ENCODE measurements around the gene NWD2.

The NWD2 gene

DNA sequence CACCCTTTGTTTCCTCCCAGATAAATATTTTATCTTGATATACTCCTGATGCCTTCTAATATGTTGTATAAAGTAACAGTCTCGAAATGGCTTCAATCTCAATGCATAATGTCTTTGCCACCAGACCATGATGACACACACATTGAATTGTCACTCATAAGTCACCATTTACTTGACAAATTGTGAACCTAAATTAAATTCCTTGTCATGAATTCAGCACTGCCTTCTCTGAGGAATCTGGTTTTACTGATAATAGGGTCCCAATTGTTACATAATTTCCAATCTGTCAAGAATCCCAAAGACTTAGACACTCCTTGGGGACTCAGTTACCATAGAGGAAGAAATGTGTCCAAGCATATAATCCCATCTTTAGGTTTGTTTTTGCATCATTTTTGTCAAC lies 82.3 kb downstream of the NWD2 start:
- TF ChIP-seq ZNF274 (IDR thresholded peaks at IDR 0.05; ENCODE audit: low read depth, low read length) = no peak
- no peak overlapping the region for H3K4me3 ChIP-seq (ENCODE audit: low read length)

- H3K4me3 ChIP-seq (ENCODE audit: low read length) = no peak overlapping the region
- TF ChIP-seq ZNF274 (IDR thresholded peaks at IDR 0.05; ENCODE audit: low read depth, low read length) = no peak
These were observed 94.4 kb downstream of the NWD2 start for GRCh38 chr4:37338972-37339371.

GRCh38 chr4:37358748-37359147 lies 114.2 kb downstream of the NWD2 start:
- TF ChIP-seq ZNF274 (IDR thresholded peaks at IDR 0.05; ENCODE audit: low read depth, low read length) = no peak
- H3K4me3 ChIP-seq (ENCODE audit: low read length) = no peak overlapping the region

DNA sequence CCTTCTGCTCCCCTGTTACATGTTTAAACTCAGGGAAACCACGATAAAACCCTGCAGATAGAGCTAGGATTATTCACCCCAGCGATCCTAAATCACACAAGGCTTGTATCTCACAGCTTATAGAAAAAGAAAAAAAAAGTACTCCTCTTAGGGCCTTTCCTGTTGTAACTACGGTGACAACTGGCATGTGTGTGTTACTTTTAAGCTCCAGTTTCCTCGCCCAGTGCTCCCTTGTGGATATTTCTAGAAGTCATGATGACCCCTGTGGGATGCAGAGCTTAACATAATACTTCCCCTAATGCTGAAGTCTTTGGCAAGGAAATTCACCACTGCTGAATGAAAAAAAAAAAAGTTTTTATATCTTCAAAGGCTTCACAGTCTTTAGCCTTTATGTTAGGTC lies 114.7 kb downstream of the NWD2 start:
- no peak for TF ChIP-seq ZNF274 (IDR thresholded peaks at IDR 0.05; ENCODE audit: low read depth, low read length)
- H3K4me3 ChIP-seq (ENCODE audit: low read length) = no peak overlapping the region

DNA sequence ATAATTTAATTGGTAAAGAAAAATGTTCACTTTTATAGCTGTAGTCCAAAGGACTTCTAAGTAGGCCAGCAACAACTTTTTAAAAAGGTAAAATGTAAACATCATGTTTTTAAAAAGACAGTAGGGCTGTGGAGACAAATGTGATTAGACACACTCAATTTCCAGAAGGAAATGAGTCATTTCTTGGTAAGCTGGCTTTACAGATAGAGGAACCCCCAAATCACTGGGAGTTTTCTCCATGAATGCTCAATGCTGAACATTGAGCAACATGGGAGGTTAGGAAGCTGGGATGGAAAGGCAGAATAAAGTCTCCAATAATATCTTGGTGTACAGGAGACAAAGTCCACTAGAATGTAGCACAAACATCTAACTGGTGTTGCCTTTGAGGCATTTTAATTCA lies 121.3 kb downstream of the NWD2 start:
- H3K4me3 ChIP-seq (ENCODE audit: low read length) = no peak overlapping the region
- no peak for TF ChIP-seq ZNF274 (IDR thresholded peaks at IDR 0.05; ENCODE audit: low read depth, low read length)

- H3K4me3 ChIP-seq (ENCODE audit: low read length) = no peak overlapping the region
- TF ChIP-seq ZNF274 (IDR thresholded peaks at IDR 0.05; ENCODE audit: low read depth, low read length) = no peak
These were observed 123.4 kb downstream of the NWD2 start for GRCh38 chr4:37367901-37368300.

DNA sequence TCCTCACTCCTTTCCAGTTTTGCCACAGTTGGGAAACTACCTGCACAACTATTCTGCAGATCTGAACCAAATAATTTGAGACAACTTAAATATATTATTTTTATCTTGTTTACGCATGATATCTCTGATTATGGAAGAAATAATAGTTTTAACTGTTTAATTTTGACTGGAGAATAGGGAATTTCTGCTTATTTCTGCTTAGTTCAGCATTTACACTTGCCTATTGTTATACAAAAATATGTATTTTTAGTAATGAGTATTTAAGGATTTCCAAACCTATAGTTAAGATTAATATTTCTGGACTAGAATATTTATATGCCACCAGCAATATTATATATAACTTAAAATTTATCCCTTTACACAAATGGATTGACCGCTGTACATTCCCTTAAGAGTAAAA lies 125.5 kb downstream of the NWD2 start:
- H3K4me3 ChIP-seq (ENCODE audit: low read length) = no peak overlapping the region
- no peak for TF ChIP-seq ZNF274 (IDR thresholded peaks at IDR 0.05; ENCODE audit: low read depth, low read length)

DNA sequence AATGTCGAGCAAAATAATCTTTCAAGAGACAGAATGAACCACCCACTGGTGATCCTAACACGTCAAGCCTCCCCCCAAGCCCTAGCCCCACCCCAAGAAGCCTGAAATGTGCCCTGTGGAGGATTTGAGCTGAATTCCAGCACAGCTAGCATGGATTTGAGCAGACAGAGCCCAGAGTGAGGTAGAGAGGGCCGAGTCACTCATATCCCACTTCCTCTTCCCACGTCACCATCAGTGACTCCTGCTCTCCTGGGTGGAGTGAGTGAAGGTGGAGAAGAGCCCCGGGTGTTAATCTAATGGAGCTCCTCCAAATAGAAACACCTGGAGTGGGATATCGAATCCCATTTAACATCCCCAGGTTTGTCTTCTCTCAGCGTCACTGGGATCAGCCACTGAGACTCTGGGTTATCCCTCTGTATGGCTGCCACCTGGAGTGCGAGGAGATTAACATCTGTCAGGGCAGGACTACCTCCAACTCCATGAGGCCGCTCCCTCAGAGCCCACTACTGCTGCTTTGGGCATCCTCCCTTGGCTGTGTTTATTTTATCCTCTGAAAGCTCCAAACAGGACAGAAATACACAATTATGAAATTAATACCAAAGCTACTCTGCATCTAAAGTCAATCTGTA lies 136.6 kb downstream of the NWD2 start:
- TF ChIP-seq ZNF274 (IDR thresholded peaks at IDR 0.05; ENCODE audit: low read depth, low read length) = no peak
- H3K4me3 ChIP-seq (ENCODE audit: low read length) = no peak overlapping the region

GRCh38 chr4:37383579-37384229 lies 139.2 kb downstream of the NWD2 start:
- H3K4me3 ChIP-seq (ENCODE audit: low read length) = no peak overlapping the region
- TF ChIP-seq ZNF274 (IDR thresholded peaks at IDR 0.05; ENCODE audit: low read depth, low read length) = no peak

GRCh38 chr4:37385424-37385823 lies 140.9 kb downstream of the NWD2 start:
- no peak for TF ChIP-seq ZNF274 (IDR thresholded peaks at IDR 0.05; ENCODE audit: low read depth, low read length)
- H3K4me3 ChIP-seq (ENCODE audit: low read length) = no peak overlapping the region

DNA sequence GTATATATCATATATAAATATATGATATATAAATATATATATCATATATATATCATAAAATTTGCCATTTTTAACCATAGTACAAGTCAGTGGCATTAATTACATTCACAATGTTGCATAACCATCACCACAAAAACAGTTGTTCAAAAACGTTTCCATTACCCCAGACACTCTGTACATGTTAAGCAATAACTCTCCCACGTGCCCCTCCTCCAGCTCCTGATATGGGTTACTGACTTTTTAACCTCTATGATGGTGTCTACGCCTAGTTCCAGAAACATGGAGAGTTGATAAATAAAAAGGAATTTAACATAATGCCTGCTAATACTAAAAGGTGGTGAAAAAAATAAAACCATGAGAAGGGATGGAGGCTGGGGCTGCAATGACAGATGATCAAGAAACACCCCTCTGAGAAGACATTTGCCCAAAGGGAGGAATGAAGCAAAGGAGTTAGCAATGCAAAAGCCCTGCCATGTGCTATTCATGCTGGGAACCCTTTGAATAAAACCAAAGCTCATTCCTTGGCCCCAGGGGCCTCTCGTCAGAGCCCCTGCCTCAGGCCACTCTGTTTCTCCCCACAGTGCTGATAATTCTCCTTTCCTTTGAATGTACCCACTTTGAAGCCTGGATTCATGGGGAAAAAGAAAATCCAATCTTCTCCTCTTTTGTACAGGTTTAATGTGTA lies 144.3 kb downstream of the NWD2 start:
- no peak overlapping the region for H3K4me3 ChIP-seq (ENCODE audit: low read length)
- no peak for TF ChIP-seq ZNF274 (IDR thresholded peaks at IDR 0.05; ENCODE audit: low read depth, low read length)

DNA sequence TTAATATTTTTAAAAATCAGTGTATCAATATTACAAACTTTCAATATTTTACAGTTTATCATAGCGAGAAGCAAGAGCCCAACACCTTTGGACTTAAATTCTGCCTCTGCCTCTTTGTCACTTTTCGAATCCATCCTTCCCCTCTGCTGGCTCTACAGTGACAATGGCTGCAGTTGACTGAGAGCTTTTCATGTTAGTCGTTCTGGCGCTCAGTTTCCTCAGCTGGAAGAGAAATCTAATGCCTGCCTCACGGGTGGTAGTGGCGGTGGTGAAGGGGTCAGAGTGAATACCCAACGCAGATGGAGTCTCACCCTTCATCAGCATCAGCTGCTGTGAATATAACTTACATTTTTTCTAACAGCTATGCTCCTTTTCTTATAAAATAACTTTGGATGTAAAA lies 144.8 kb downstream of the NWD2 start:
- H3K4me3 ChIP-seq (ENCODE audit: low read length) = no peak overlapping the region
- TF ChIP-seq ZNF274 (IDR thresholded peaks at IDR 0.05; ENCODE audit: low read depth, low read length) = no peak

- no peak for TF ChIP-seq ZNF274 (IDR thresholded peaks at IDR 0.05; ENCODE audit: low read depth, low read length)
- H3K4me3 ChIP-seq (ENCODE audit: low read length) = no peak overlapping the region
These were observed 145.5 kb downstream of the NWD2 start for GRCh38 chr4:37389967-37390580.

DNA sequence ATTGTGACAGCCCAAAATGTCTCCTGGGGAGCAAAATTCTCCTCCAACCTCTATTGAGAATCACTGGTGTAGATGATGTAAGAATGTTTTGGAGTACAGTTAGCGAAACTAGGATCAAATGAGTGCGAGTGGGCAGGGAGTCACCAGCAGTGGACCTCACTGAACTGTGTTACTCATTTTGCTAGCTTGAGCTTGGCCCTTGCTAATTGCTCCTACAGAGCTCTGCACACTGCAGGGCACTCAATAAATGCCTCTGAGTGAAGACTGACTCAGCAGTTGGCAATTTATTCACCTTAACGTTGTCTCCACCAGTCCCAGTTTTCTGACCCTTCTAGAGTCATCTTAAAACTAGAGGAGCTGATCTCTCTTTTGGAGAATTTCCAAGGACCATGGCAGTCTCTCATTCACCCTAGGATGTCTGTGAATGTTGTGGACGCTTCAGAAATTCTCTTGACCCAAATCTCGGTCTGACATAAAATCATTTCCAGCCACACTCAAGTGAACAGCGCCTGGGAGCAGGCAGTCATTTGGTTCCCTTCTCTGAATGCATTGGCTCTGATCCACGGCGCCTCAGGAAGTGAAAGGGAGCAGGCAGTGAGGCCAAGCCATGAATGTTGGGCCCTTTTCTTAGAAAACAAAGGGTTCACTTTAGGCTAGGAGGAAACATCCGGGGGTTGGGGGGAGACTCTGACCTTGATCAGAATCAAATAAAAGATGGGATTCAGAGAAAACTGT lies 148.1 kb downstream of the NWD2 start:
- H3K4me3 ChIP-seq (ENCODE audit: low read length) = no peak overlapping the region
- TF ChIP-seq ZNF274 (IDR thresholded peaks at IDR 0.05; ENCODE audit: low read depth, low read length) = no peak
